Glomerular visceral epithelial cell (primary cell): Measurements from ENCODE around the gene ALDH1L1.

Experiments used
- DNase-seq: peaks from one replicate; pipeline ENCODE4 v3.0.0-alpha.2; 2016; ENCODE audit errors: extremely low spot score

ALDH1L1 gene

GRCh38 chr3:126180477-126181397 lies at the start of gene ALDH1L1:
Gene ALDH1L1, minus strand, starts transcription at chr3:126180586. Its CDS starts 19,607 bp downstream, at chr3:126160979.
- peak; percentile 39 for DNase-seq

DNA sequence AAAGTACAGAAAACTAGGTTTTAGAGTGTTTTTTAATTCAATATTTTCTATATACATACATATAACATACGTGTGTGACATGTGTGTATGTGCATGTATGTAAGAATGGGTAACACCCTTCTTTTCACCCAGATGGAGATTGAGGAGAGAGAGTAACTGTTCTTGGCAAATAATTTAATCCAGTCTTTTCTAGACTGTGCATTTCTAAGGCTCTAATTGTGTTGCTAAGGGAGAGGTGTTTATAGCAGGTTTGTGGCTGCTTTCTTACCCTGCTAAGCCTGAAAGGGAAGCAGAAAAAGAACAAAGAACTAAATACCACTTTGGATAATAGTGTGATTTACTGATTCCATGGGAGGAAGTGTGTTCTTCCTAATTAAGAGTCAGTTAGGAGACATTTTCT lies 46.0 kb upstream of the ALDH1L1 start:
- no peak for DNase-seq

- no peak for DNase-seq
Measured at GRCh38 chr3:126216416-126216815, 36.0 kb upstream of the ALDH1L1 start.

DNA sequence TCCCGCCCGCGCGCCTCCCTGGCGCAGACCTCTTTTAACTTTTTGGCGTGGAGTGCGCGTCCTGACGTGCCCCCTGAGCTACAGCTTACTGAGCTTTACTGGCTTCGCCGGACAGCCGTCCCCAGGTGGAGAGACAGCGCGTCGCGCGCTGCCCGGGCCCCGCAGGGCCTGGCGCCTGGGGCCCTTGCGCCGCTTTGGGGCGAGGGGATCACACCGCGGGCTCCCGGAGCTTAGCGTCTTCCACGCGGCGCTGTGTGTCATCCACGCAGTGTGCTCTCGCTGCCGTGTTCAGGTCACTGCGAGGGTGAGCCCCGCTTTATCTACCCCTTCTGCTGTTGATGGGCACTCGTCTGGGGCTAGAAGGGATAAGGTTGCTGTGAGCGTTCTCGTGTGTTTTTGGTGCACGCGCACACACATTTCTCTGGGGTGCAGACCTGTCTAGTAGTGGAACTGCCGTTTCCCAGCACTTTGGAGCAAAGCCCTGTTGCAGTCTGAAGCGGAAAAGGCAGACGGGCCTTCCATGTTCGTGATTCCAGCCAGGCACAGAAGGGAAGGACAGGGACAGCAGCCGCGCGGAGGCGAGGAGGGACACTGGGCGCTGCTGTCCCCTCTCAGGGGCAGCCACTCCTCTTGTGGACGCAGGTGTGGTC lies 33.1 kb upstream of the ALDH1L1 start:
- DNase-seq, result no peak

GRCh38 chr3:126212620-126213378 lies 32.4 kb upstream of the ALDH1L1 start:
- no peak for DNase-seq

DNA sequence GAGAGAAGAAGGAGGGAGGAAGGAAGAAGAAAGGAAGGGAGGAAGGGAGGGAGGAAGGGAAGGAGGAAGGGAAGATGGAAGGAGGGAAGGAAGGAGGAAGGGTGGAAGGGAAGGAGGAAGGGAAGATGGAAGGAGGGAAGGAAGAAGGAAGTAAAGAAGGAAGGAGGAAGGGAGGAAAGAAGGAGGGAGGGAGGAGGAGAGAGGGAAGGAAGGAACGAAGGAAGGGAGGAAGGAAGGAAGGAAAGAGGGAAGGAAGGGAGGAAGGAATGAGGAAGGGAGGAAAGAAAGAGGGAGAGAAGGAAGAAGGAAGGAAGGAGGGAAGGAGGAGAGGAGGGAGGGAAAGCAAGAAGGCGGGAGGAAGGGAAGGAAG lies 31.8 kb upstream of the ALDH1L1 start:
- DNase-seq, result no peak

DNA sequence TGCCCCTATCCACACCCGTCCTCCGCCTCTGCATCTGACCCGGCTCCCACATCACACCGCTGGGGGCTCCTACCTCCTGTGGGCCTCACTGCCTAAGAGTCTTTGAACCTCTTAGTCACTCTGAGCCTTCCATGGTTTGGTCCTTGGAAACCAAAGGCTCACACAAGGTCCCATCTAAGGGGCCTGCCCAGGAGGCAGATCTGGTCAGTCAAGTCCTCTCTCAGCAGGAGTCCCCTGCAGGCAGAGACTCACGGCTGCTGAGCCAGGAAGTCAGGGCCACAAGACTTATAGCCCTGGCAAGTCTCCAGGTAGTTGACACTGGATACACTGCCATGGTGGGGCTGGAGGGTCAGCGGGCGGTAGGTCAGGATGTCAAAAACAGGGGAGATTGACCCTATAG lies 31.2 kb upstream of the ALDH1L1 start:
- no peak for DNase-seq

GRCh38 chr3:126210606-126211005 lies 30.2 kb upstream of the ALDH1L1 start:
- no peak for DNase-seq

DNA sequence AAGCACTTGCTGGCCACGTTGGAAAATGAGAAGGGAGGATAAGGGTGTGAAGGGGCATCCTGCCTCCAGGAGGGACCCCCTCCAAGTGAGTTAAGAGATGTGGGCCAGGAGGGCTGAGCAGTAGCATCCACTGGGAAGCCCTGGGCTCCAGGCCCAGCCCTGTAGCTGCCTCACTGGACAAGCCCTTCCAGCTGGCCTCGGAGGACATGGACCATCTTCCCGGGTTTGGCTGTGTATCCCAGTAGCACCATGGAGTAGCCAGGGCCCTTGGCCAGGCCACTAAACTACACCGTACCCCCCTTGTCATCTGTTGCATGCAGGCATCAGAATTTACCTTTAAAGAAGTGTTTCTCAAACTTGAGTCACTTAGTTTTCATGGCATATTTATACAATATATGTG lies 29.4 kb upstream of the ALDH1L1 start:
- no peak for DNase-seq

GRCh38 chr3:126208606-126209256 lies 28.3 kb upstream of the ALDH1L1 start:
- DNase-seq, result peak; percentile 83

- peak; percentile 1 for DNase-seq
Measured at GRCh38 chr3:126208182-126208581, 27.8 kb upstream of the ALDH1L1 start.

GRCh38 chr3:126207166-126207565 lies 26.8 kb upstream of the ALDH1L1 start:
- no peak for DNase-seq

DNA sequence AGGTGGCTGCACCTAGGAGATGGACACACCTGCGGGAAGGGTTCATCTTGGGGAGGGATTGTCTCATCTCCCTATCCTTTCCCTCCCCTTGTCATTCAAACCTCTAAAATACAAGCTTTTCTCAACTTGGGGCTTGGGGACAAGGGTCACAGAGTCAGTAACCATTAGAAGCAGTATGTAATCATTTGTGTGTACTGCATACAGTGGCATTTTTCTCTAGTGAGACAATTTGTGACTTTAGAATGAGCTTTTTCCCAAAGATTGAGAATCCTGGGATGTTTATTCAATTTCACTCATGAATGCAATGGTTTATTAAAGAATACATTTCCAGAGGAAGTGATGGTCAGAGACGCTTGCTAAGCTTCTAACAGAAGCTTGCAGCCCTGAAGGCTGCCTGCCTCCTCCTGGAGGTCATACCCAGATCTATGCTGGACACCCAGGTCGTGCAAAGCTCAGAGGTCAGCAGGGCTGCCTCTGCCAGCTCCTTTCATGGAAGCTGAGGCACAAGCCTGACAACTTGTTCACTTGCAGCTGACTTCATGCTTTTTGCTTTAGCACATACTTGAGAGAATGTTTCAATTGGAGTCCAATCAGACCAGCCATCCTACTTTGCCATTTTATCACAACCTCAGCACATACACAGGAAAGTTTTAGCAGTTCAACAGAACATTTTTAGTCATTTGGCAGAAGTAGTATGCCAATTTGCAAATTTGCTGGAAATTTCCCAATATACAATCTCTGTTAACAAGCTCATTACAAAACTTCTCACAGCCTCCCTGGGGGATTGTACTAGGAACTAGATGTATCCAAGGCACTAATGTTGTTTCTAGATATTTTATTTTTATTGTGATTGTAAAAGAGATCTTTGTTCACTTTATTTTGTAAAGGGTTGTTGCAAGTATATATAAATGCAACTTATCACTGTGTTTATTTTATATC lies 25.6 kb upstream of the ALDH1L1 start:
- DNase-seq, result no peak

- DNase-seq, result no peak
Measured at GRCh38 chr3:126202680-126203079, 22.3 kb upstream of the ALDH1L1 start.

- no peak for DNase-seq
Measured at GRCh38 chr3:126202276-126202675, 21.9 kb upstream of the ALDH1L1 start.

DNA sequence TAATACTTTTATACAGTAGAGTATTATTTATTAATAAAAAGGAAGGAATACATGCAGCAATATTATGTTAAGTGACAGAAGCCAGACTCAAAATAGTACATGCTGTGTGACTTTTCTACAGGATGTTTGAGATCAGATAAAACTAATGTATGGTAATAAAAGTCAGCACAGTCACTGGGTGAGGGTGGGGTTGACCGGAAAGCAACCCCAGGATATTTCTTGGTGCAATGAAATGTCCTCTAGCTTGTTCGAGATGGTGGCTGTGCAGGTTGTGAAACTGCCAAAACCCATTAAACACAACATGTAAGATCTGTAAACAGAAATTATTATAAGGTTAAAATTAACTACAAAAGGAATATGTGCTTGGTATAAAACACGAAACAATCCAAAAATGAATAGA lies 20.8 kb upstream of the ALDH1L1 start:
- DNase-seq, result no peak

GRCh38 chr3:126200534-126200933 lies 20.1 kb upstream of the ALDH1L1 start:
- DNase-seq, result no peak

- DNase-seq, result no peak
Measured at GRCh38 chr3:126199256-126199655, 18.9 kb upstream of the ALDH1L1 start.

- DNase-seq, result peak; percentile 35
Measured at GRCh38 chr3:126197854-126198584, 17.6 kb upstream of the ALDH1L1 start.

DNA sequence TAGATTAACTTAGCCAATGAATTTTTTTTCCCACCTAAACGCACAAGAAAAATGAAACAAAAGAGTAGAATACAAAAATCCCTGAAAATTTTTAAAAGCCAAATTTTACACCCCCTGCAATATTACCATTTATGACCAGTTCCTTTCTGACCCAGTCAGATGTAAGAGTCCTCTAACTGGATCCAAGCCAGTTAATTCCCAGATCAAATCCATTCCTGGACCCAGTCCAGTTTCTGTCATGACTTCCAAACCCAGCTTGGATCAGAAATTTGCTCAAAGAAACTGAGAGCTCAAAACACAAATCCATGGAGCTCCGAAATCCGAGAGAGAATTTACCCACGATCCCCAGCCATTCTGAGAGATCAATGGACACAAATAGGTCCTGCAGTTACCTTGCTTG lies 17.0 kb upstream of the ALDH1L1 start:
- DNase-seq, result no peak
